HEK293 (cell line): Measurements from ENCODE around the gene RINT1.

Experiments used
- CTCF ChIA-PET: fragments of 350-600 bp; formaldehyde crosslinking; extraction: SDS; loops from one replicate; lab custom pipeline; 2021; ENCODE audit warnings: antibody characterized with exemption; lab: Yijun Ruan, JAX
- POLR2A ChIA-PET: fragments of 300-600 bp; formaldehyde crosslinking; extraction: SDS; loops from one replicate; lab custom pipeline; 2020; ENCODE audit warnings: antibody characterized with exemption, inconsistent platforms; lab: Yijun Ruan, JAX
- H3K27ac ChIP-seq: fragments of 200-500 bp; sonication (Bioruptor generic); 2 replicates; pipeline ENCODE4 v1.5.1; 2014; ENCODE audit warnings: low read depth, low read length, control low read depth, inconsistent platforms; ENCODE audit errors: extremely low read depth
- H3K36me3 ChIP-seq, 2 experiments: fragments of 200-500 bp in 1 of 2; sonication (Bioruptor generic) in 1 of 2; 1 replicate in 1 of 2; 2 replicates in 1 of 2; pipeline ENCODE4 v1.5.1; 2014 to 2017; ENCODE audit warnings: inconsistent platforms in 2 of 2, low read length in 2 of 2; ENCODE audit not compliant: control insufficient read depth in 2 of 2, insufficient read depth in 1 of 2
- H3K4me1 ChIP-seq: fragments of 200-500 bp; sonication (Bioruptor generic); 2 replicates; pipeline ENCODE4 v1.5.1; 2014; ENCODE audit warnings: mild to moderate bottlenecking, low read length, inconsistent platforms; ENCODE audit not compliant: control insufficient read depth, insufficient read depth
- H3K4me3 ChIP-seq: 2 replicates; pipeline ENCODE4 v1.5.1; 2011; ENCODE audit warnings: low read depth, mild to moderate bottlenecking, control low read depth, low read length, moderate library complexity
- H3K9me3 ChIP-seq: fragments of 200-500 bp; sonication (Bioruptor generic); 2 replicates; pipeline ENCODE4 v1.5.1; 2014; ENCODE audit warnings: low read depth, low read length, inconsistent platforms; ENCODE audit not compliant: control insufficient read depth, insufficient read depth
- GFI1B ChIP-seq: fragments of 450-650 bp; formaldehyde crosslinking; IDR thresholded peaks from 2 replicates; pipeline ENCODE4 v1.5.1; 2016; ENCODE audit warnings: missing biosample characterization, missing genetic modification characterization
- HOXA7 ChIP-seq: sonication (generic); formaldehyde crosslinking; IDR thresholded peaks from 2 replicates; pipeline ENCODE4 v1.8.1; 2022; ENCODE audit warnings: missing genetic modification reagents, borderline replicate concordance
- IKZF3 ChIP-seq: fragments of 450-650 bp; IDR thresholded peaks from 2 replicates; pipeline ENCODE4 v1.5.0; 2018; ENCODE audit warnings: missing biosample characterization, mild to moderate bottlenecking, missing genetic modification characterization, moderate library complexity
- KLF1 ChIP-seq: fragments of 450-650 bp; formaldehyde crosslinking; IDR thresholded peaks from 2 replicates; pipeline ENCODE4 v1.5.1; 2016; ENCODE audit warnings: missing biosample characterization, missing genetic modification characterization
- OSR2 ChIP-seq: fragments of 450-650 bp; formaldehyde crosslinking; IDR thresholded peaks from 2 replicates; pipeline ENCODE4 v1.5.1; 2016; ENCODE audit warnings: missing biosample characterization, missing genetic modification characterization
- OVOL3 ChIP-seq: fragments of 450-650 bp; formaldehyde crosslinking; IDR thresholded peaks from 2 replicates; pipeline ENCODE4 v1.5.1; 2016; ENCODE audit warnings: missing biosample characterization, missing genetic modification characterization
- RBAK ChIP-seq: fragments of 450-650 bp; formaldehyde crosslinking; IDR thresholded peaks from 2 replicates; pipeline ENCODE4 v1.5.1; 2016; ENCODE audit warnings: missing biosample characterization, missing genetic modification characterization
- ZBTB1 ChIP-seq: fragments of 450-650 bp; formaldehyde crosslinking; IDR thresholded peaks from 2 replicates; pipeline ENCODE4 v1.5.1; 2016; ENCODE audit warnings: missing biosample characterization, missing genetic modification characterization
- ZBTB10 ChIP-seq: fragments of 450-650 bp; formaldehyde crosslinking; IDR thresholded peaks from 2 replicates; pipeline ENCODE4 v1.5.1; 2016; ENCODE audit warnings: missing biosample characterization, missing genetic modification characterization
- ZBTB20 ChIP-seq: fragments of 450-650 bp; formaldehyde crosslinking; IDR thresholded peaks from 2 replicates; pipeline ENCODE4 v1.5.1; 2016; ENCODE audit warnings: missing biosample characterization, missing genetic modification characterization
- ZBTB21 ChIP-seq: fragments of 450-650 bp; formaldehyde crosslinking; IDR thresholded peaks from 2 replicates; pipeline ENCODE4 v1.5.1; 2017; ENCODE audit warnings: missing biosample characterization, missing genetic modification characterization
- ZFP3 ChIP-seq: fragments of 450-650 bp; formaldehyde crosslinking; IDR thresholded peaks from 2 replicates; pipeline ENCODE4 v1.5.1; 2016; ENCODE audit warnings: low read depth, missing biosample characterization, missing genetic modification characterization
- ZNF133 ChIP-seq: fragments of 450-650 bp; formaldehyde crosslinking; IDR thresholded peaks from 2 replicates; pipeline ENCODE4 v1.5.1; 2016; ENCODE audit warnings: missing biosample characterization, missing genetic modification characterization
- ZNF202 ChIP-seq: fragments of 450-650 bp; formaldehyde crosslinking; IDR thresholded peaks from 2 replicates; pipeline ENCODE4 v1.5.1; 2016; ENCODE audit warnings: missing biosample characterization, missing genetic modification characterization, borderline replicate concordance
- ZNF223 ChIP-seq: fragments of 450-650 bp; formaldehyde crosslinking; IDR thresholded peaks from 2 replicates; pipeline ENCODE4 v1.5.1; 2016; ENCODE audit warnings: missing biosample characterization, missing genetic modification characterization
- ZNF292 ChIP-seq: fragments of 450-650 bp; formaldehyde crosslinking; IDR thresholded peaks from 2 replicates; pipeline ENCODE4 v1.5.1; 2016; ENCODE audit warnings: low read depth, missing biosample characterization, missing genetic modification characterization, borderline replicate concordance
- ZNF324 ChIP-seq: fragments of 450-650 bp; formaldehyde crosslinking; IDR thresholded peaks from 2 replicates; pipeline ENCODE4 v1.5.1; 2016; ENCODE audit warnings: missing biosample characterization, missing genetic modification characterization
- ZNF416 ChIP-seq: fragments of 450-650 bp; formaldehyde crosslinking; IDR thresholded peaks from 2 replicates; pipeline ENCODE4 v1.5.1; 2016; ENCODE audit warnings: missing biosample characterization, missing genetic modification characterization
- ZNF555 ChIP-seq: fragments of 450-650 bp; formaldehyde crosslinking; conservative IDR thresholded peaks from 2 replicates; pipeline ENCODE4 v1.5.1; 2017; ENCODE audit warnings: missing biosample characterization, mild to moderate bottlenecking, missing genetic modification characterization, inconsistent platforms
- ZNF670 ChIP-seq: fragments of 450-650 bp; formaldehyde crosslinking; IDR thresholded peaks from 2 replicates; pipeline ENCODE4 v1.5.1; 2016; ENCODE audit warnings: missing biosample characterization, missing genetic modification characterization, low read depth
- TF ChIP-seq, protein P1 (sequence below): fragments of 450-650 bp; formaldehyde crosslinking; conservative IDR thresholded peaks from 2 replicates; pipeline ENCODE4 v1.5.1; 2016; ENCODE audit warnings: low read depth, missing biosample characterization, missing genetic modification characterization
- TF ChIP-seq, protein P2 (sequence below): fragments of 450-650 bp; formaldehyde crosslinking; IDR thresholded peaks from 2 replicates; pipeline ENCODE4 v1.5.1; 2017; ENCODE audit warnings: missing biosample characterization, missing genetic modification characterization

RINT1 gene

GRCh38 chr7:105527737-105528136, 4.3 kb upstream of the RINT1 start (continued):
- TF ChIP-seq, protein P1, sequence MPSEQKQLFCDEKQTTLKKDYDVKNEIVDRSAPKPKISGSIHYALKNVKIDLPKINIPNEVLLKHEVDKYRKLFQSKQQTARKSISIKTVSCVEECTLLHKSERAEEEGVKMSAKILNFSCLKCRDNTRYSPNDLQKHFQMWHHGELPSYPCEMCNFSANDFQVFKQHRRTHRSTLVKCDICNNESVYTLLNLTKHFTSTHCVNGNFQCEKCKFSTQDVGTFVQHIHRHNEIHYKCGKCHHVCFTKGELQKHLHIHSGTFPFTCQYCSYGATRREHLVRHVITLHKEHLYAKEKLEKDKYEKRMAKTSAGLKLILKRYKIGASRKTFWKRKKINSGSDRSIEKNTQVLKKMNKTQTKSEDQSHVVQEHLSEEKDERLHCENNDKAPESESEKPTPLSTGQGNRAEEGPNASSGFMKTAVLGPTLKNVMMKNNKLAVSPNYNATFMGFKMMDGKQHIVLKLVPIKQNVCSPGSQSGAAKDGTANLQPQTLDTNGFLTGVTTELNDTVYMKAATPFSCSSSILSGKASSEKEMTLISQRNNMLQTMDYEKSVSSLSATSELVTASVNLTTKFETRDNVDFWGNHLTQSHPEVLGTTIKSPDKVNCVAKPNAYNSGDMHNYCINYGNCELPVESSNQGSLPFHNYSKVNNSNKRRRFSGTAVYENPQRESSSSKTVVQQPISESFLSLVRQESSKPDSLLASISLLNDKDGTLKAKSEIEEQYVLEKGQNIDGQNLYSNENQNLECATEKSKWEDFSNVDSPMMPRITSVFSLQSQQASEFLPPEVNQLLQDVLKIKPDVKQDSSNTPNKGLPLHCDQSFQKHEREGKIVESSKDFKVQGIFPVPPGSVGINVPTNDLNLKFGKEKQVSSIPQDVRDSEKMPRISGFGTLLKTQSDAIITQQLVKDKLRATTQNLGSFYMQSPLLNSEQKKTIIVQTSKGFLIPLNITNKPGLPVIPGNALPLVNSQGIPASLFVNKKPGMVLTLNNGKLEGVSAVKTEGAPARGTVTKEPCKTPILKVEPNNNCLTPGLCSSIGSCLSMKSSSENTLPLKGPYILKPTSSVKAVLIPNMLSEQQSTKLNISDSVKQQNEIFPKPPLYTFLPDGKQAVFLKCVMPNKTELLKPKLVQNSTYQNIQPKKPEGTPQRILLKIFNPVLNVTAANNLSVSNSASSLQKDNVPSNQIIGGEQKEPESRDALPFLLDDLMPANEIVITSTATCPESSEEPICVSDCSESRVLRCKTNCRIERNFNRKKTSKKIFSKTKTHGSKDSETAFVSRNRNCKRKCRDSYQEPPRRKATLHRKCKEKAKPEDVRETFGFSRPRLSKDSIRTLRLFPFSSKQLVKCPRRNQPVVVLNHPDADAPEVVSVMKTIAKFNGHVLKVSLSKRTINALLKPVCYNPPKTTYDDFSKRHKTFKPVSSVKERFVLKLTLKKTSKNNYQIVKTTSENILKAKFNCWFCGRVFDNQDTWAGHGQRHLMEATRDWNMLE (tag by site-specific recombination), result peak; percentile 86
- TF ChIP-seq ZBTB1 (tag by site-specific recombination), result 0 out of 2 replicates have a peak, but pooled peaks have one; percentile 63

DNA sequence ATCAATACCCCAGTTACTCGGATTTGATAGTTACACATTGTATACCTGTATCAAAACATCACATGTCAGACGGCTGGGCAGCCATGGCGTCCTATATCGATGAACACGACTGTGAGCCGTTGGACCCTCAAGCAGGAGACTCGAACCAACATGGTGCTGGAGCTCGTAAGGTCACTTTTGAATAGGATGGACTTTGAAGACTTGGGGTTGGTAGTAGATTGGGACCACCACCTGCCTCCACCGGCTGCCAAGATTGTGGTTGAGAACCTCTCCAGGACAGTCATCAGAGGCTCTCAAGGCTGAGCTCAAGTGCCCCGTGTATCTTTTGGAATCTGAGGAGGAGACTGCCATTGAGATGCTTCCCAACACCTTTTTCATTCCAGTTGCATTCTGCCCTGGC, 1.9 kb upstream of the RINT1 start:
- Histone ChIP-seq H3K4me1 (no peaks in the 10 kb centered on the region; the same call in 1 of the 2 replicates), H3K36me3 (peaks cover 0 to 13% of the 10 kb centered on the region in 2 experiments; a peak in 2 of 3 replicates), H3K27ac (no peak overlapping the region), H3K4me3 (no peak overlapping the region), H3K9me3 (no peaks in the 10 kb centered on the region)
- ChIA-PET POLR2A (no interaction called here), CTCF (no interaction called here)
- TF ChIP-seq ZFP3 (tag by site-specific recombination) (no peak), ZNF202 (tag by site-specific recombination) (no peak), ZNF555 (no peak), ZBTB20 (tag by site-specific recombination) (no peak), OVOL3 (tag by site-specific recombination) (no peak), ZNF324 (tag by site-specific recombination) (no peak), ZNF133 (tag by site-specific recombination) (no peak), KLF1 (tag by site-specific recombination) (no peak), RBAK (tag by site-specific recombination) (no peak), ZNF670 (tag by site-specific recombination) (no peak), ZNF223 (no peak), ZBTB10 (no peak), ZNF292 (tag by site-specific recombination) (no peak), IKZF3 (tag by site-specific recombination) (no peak), GFI1B (tag by site-specific recombination) (no peak), HOXA7 (CRISPR knock-in tag) (no peak), OSR2 (tag by site-specific recombination) (no peak), ZBTB21 (tag by site-specific recombination) (no peak), ZNF416 (tag by site-specific recombination) (no peak)
- TF ChIP-seq, protein P2, sequence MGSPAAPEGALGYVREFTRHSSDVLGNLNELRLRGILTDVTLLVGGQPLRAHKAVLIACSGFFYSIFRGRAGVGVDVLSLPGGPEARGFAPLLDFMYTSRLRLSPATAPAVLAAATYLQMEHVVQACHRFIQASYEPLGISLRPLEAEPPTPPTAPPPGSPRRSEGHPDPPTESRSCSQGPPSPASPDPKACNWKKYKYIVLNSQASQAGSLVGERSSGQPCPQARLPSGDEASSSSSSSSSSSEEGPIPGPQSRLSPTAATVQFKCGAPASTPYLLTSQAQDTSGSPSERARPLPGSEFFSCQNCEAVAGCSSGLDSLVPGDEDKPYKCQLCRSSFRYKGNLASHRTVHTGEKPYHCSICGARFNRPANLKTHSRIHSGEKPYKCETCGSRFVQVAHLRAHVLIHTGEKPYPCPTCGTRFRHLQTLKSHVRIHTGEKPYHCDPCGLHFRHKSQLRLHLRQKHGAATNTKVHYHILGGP (tag by site-specific recombination), result no peak
